T47D (cell line): ENCODE measurements around the gene PTPRJ.
"Not testable (repeated sequence)": the region's sequence is repeated elsewhere in the genome, so short reads cannot be mapped to it uniquely, and the experiment has no call there.

ENCODE experiments used
- DNase-seq, 2 experiments: peaks; one replicate each; pipeline versions ENCODE4 v3.0.0 to v3.0.0-alpha.2; 2011 to 2012; ENCODE audit warnings: low read depth in 1 of 2, low spot score in 1 of 2
- JUND ChIP-seq: IDR thresholded peaks from 2 replicates; pipeline ENCODE4 v1.6.1; 2012; ENCODE audit warnings: low read depth
- in situ Hi-C: cut with HindIII; loops from 2 replicates; pipeline ENCODE4 v1.10.0; 2016; ENCODE audit warnings: low sequenced_read_pairs, low pct_unique_long_range_greater_than_20kb

The PTPRJ gene

DNA sequence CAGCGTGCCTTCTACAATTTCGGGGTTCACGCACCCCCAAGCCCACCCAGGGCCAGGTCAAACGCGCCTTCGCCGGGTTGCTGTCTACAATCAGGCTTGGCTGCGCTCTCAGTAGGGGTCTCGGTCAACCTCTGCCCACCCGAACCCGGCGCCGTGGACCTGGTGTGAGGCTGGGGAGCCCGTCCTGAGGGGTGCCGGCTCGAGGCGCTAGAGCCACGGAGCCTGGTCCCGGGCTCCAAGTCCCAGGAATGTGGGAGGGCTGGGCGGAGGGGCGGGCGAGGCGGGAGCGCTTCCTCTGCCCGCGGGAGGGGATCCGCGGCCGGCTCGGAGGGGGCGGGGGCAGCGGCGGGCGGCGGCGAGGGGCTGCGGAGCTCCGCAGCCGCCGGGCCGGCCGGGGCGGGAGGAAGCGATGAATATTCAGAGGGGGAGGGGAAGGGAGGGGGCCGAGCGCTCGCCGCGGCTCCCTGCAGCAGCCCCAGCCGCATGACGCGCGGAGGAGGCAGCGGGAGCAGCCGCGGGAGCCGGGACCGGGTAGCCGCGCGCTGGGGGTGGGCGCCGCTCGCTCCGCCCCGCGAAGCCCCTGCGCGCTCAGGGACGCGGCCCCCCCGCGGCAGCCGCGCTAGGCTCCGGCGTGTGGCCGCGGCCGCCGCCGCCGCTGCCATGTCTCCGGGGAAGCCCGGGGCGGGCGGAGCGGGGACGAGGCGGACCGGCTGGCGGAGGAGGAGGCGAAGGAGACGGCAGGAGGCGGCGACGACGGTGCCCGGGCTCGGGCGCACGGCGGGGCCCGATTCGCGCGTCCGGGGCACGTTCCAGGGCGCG, at the start of gene PTPRJ:
TSS of gene PTPRJ (plus strand) at position 472 of the 819 bp plus-strand sequence. CDS start 354 bp downstream, outside the sequence.
- TF ChIP-seq JUND, result no peak
- peak; percentile 72 to 88 for DNase-seq
- in situ Hi-C loops, result no loop called here

DNA sequence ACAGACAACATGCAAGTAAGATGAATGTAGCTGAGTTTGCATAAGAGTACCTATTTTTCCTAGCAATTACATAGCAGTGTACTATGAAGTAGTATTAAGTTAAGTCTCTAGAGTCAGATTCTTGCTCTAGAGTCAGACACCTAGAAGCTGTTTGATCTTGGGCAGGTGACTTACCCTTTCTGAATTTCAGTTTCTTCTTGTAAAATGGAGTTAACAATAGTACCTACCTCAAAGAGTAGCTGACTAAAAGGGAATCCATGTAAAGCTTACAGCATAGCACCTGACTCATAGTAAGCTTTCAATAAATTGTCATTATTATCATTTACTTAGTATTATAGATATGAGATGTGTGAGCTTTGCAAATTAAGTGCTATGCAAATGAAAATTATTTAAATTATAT, 47.8 kb upstream of the PTPRJ start:
- in situ Hi-C loops, result no loop called here
- no peak for TF ChIP-seq JUND
- no peak for DNase-seq

DNA sequence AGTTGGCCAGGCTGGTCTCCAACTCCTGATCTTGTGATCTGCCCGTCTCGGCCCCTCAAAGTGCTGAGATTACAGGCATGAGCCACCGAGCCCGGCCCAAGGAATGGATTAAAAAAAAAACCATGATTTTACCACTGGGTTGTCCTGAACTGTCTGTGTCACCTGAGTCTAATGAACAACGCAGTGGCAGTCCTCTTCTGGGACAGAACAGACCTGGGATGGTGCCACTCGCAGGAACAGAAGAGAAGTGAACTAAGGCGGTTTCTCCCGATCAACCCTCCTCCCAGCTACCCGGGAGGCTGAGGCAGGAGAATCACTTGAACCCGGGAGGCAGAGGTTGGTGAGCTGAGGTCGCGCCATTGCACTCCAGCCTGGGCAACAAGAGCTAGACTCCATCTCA, 46.6 kb upstream of the PTPRJ start:
- DNase-seq, result peak in 1 of 2 experiments; percentile 26
- in situ Hi-C loops, result not testable (repeated sequence)

DNA sequence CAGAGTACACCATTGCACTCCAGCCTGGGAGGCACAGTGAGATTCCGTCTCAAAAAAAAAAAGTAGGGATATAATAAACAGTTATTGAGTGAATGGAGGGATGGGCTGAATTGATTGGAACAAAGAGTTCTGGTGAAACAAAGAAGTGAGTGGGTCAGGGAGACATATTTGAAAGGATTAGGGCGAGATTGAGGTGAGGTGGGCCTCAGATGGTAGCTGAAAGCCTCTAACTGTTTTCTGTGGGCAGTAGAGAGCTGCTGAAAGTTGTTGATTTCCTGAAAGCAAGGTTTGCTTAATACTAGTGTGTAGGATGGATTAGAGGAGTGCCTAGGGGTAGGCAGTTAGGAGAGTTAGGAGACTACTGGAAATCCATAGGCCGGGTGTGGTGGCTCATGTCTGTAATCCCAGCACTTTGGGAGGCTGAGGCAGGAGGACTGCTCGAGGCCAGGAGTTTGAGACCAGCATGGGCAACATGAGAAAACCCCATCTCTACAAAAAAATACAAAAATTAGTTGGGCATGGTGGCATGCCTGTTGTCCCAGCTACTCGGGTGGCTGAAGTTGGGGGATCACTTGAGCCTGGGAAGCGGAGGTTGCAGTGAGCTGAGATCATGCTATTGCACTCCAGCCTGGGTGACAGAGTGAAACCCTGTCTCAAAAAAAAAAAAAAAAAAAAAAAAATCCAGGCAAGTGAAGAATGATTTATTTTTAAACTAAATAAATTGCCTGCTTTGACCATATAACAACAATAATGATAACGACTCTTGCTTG, 41.4 kb upstream of the PTPRJ start:
- no peak for TF ChIP-seq JUND
- DNase-seq, result no peak
- in situ Hi-C loops, result no loop called here

DNA sequence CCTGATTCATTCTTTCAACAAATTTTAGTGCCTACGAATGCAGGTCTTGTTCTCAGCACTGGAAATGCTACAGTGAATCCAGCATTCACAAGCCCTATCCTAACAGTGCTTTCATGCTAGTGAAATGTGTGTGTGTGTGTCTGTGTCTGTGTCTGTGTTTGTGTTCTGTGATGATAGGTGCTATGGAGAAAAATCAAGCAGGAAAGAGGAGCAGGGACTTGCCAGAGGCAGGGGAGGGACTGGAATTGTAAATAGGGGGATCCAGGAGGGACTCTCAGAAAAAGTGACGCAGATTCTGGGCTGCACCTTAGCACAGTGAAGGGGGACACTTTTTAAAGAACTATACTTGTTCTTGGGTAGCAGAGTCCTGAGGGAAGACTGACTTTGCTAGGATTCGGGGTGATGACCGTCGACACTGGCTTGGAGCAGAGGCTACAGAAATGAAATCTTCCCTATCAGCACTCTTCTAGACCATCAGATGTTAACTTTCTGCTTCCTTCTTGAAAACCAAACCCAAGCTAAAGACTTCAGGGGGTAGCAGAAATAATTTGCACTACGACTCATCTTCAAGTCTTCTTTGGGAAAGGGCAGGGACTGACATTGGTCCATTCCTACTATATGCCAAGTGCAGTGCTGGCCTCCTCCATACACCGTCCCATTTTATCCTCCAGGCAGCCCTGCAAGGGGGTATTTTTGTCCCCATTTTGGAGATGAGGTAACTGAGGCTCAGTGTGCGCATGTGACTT, 39.3 kb upstream of the PTPRJ start:
- TF ChIP-seq JUND, result no peak
- in situ Hi-C loops, result no loop called here
- DNase-seq, result no peak

DNA sequence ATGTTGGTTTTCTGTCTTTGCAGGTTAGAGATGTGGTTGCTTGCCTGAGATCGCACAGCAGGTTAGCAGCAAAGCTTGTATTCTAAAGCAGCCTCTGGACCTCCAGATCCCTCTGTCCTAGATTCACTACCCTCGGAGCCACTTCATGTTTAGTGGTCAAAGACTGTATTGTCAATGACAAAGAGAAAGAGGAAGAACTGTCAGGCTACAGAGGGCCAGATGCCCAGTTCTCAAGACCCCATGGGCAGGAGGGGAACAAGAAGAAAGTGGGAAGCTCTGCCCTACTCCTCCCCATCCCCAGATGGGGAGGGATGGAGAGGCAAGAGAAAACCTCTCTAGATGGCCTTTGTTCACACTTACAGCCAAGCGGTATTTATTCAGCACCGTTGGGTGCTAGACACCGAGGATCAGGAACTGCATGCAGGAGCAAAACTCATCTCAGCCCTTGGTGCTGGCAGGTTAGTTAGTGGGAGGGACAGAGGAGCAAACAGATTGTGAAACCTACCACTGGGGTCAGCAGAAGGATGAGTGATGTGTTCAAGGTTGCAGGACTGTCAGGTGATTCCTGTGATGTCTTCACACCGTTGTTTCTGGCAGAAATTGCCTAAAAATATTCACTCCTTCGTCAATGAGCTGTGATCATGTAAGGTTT, 38.3 kb upstream of the PTPRJ start:
- in situ Hi-C loops, result no loop called here
- no peak for TF ChIP-seq JUND
- peak in 1 of 2 experiments; percentile 26 for DNase-seq

DNA sequence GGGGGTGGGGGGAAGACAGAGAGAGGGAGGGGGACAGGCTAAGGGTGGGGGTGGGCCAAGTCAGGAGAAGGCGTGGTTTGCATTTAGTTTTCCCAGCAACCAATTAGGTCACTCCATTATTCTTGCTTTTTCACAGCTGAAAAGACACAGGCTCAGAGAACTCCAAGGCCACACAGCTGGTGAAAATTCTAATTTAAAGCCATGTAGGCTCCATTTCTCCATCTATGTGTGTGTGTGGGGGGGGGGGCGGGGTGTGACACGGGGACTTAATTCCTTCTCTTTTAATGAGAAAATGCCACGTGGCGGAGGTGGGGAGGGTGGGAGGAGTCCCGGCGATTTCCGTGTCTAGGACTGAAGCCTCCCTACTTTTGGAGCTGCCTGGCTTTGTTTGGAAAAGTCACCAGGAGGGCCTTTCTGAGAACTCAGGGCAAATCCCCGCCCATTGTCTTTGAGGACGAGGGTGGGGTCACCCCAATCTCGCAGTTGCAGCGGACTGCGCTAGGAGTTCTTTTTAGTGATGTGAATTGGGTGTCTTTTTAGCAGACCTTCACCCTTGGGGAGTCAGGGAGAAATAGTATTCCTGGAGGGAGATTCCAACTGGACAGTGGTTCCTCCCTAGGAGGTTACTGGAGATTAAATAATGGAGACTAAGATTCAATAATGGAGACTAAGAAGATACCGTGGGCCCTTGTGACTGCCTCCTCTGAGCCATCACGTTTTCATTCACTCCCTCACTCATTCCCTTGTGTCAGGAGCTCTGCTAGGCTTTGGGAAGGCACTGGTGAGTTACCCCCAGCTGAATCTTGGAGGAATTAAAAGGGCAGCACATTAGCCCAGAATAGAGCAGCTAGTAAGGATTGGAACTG, 36.4 kb upstream of the PTPRJ start:
- TF ChIP-seq JUND, result no peak
- in situ Hi-C loops, result no loop called here
- DNase-seq, result peak in 1 of 2 experiments; percentile 51

DNA sequence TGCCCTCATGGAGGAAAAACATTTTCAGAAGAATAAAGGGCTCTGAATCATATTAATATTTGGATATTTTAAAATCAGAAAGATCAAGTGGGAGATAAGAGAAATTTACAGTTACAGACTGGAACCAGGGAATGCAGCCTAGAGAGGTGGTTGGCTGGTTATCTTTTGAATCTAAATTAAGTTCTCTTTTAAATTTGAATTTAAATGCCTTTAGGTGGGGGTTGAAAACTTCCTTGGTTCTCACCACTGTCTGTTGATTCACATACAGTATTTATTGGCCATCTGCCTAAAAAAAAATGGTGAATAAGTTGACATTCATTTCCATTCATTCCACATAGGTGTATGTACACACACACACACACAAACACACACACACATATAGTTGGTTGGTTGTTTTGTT, 35.7 kb upstream of the PTPRJ start:
- no peak for TF ChIP-seq JUND
- in situ Hi-C loops, result no loop called here

DNA sequence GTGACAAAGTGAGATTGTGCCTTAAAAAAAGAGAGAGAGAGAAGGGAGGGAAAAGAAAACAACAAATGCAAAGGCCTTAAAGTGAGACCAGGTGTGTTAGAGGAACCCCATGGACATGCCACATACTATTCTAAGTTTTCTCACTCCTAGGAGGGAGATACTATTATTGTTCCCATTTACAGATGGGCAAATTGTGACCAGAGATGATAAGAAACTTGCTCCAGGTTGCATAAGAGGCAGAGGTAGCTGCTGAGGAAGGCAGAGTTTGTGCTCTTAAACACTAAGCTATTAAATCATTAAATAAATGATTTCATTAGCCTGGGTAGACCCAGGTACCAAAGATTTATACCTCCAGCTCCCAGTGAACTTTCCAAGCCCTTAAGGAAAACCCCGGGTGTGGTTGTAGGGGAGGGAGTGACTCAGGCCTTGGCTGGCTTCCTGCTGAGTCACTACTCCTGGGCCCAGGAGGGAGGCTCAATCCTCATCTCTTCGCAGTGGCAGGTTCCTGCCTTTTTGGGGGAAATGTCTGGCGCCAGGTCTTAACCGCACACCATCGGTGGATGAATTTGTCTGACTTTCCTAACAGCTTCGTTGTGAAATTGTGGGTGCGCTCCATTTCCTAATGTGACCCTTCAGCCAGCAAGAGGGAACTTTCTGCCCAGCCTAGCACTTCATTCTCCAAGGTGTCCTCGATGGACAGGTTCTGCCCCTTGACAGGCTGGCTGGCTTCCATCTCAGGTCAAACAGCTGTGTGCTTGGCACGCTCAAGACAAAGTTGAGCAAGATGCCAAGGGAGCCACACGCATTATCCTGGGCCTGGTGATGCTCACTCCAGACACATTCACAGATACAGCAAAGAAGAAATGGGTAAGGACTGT, 33.4 kb upstream of the PTPRJ start:
- peak; percentile 24; the same call in 1 of the 2 replicates for TF ChIP-seq JUND
- in situ Hi-C loops, result no loop called here
- DNase-seq, result peak; percentile 54 to 69

More for the DNA sequence above, 35.7 kb upstream of the PTPRJ start:
- DNase-seq, result no peak

DNA sequence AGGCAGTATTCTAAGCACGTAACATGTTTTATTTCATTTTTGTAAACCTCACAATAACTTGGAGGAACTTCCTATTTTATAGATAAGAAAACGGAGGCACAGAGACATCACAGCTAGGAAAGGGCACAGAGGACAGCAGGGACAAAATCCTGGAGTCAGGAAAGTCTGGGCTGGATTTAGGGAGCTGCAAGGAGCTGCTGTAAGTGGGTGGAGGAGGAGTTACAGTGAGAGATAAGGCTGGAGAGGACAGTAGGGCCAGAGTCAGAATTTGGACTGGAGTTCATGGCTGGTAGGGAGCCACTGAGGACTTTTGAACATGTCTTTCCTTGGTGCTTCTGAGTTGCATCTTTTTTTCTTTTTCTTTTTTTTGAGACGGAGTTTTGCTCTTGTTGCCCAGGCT, 32.2 kb upstream of the PTPRJ start:
- DNase-seq, result no peak
- in situ Hi-C loops, result no loop called here
- no peak for TF ChIP-seq JUND

DNA sequence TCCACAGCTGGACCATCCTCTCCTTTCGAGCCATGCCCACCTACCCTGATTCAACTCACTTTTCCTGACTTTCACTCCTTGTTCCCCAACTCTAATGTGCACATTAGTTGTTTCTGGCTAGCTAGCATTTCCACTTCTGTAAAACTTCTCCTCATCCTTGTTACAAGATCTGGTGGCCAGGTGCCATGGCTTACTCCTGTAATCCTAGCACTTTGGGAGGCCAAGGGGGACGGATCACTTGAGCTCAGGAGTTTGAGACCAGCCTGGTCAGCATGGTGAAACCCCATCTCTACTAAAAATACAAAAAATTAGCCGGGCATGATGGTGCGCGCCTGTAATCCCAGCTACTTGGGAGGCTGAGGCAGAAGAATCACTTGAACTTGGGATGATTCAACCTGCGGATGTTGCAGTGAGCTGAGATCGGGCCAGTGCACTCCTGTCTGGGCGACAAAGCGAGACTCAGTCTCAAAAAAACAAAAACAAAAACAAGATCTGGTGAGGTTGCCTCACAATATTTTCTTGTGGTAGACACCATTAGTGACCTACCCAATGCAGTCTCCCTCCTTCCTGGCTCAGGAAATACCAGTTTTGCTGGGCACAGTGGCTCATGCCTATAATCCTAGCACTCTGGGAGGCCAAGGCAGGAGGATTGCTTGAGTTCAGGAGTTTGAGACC, 31.2 kb upstream of the PTPRJ start:
- DNase-seq, in situ Hi-C loops: not testable (repeated sequence)
